ENCODE data around the gene TRIM2. TPM values are rescaled to one million over a fixed set of nuclear protein-coding genes. Genes with fewer than 3 reads are reported as not detected.
A peak's percentile ranks its signal among the peaks of the same experiment; 100 is the strongest.

TRIM2 gene
- total RNA-seq, 2 donors from 2014 or later: 31.3 to 42.0 TPM

DNA sequence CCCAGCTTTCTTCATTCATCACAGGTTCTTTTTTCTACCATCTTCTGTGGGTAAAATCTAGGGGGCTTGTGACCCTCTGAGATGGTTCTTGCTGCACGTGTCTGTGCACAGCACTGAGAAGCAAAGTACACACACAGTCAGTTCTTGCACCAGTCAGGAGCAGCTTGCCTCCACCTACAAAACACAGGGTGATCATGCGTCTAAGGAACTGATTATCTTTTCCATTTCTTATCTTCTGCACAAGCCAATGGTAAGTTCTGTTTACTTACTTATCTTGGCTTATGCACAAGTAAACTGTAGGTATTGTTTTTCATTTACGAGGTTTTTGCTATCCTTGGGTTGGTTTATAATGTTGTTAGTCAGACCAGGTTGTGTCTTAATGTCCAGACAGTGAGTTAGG is 40.7 kb downstream of the TRIM2 start:
- Histone ChIP-seq H3K4me3 (no peak overlapping the region), H3K27me3 (no peaks in the 10 kb centered on the region), H3K36me3 (replicated peaks in 1 of 2; ENCODE audit: insufficient read depth in 1 of 2, low read depth in 2 of 2) (no peaks in the 10 kb centered on the region), H3K4me1 (peaks cover 62% of the 10 kb centered on the region), H3K9me3 (no peaks in the 10 kb centered on the region), H3K27ac (peak overlapping the region in 2 of 4 donors; percentile 35 to 50)
- TF ChIP-seq POLR2A (IDR thresholded peaks at IDR 0.05): no peak
- no peak for TF ChIP-seq CTCF (IDR thresholded peaks at IDR 0.05)
- 32 to 34% methylated on average over 3 of the region's 3 CpGs for WGBS, 2 donors
- ATAC-seq (no peak), DNase-seq (peak in 1 of 4 donors; percentile 37)
- intact Hi-C loops (cut with DNase I): no loop called here

DNA sequence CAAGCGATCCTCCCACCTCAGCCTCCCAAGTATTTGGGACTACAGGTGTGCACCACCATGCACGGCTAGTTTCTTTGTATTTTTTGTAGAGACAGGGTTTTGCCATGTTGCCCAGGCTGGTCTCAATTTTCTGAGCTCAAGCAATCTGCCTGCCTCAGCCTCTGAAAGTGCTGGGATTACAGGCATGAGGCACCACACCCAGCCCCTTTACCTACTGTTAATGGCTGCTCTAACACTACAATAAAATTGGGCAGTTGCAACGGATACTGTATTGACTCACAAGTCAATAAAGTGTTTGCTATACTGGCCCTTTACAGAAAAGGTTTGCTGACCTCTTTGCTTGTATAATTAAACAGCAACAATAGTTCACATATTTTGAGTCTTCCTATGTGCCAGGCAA is 41.5 kb downstream of the TRIM2 start:
- no peak for ATAC-seq
- Histone ChIP-seq H3K27me3 (no peaks in the 10 kb centered on the region), H3K27ac (no peak overlapping the region), H3K4me3 (no peak overlapping the region), H3K36me3 (replicated peaks in 1 of 2; ENCODE audit: insufficient read depth in 1 of 2, low read depth in 2 of 2) (no peaks in the 10 kb centered on the region), H3K4me1 (peaks cover 68% of the 10 kb centered on the region), H3K9me3 (no peaks in the 10 kb centered on the region)
- TF ChIP-seq CTCF (IDR thresholded peaks at IDR 0.05) (no peak), POLR2A (IDR thresholded peaks at IDR 0.05) (no peak)
- WGBS, 2 donors: 74 to 83% methylated on average over 3 of the region's 3 CpGs
- intact Hi-C loops (cut with DNase I): no loop called here
- DNase-seq: no peak

GRCh38 chr4:153246446-153247115 is 42.3 kb downstream of the TRIM2 start:
- 63 to 78% methylated on average over 7 of the region's 7 CpGs for WGBS, 2 donors
- ATAC-seq (no peak), DNase-seq (no peak)
- no peak overlapping the region for H3K4me3 ChIP-seq
- no peak overlapping the region for H3K27ac ChIP-seq
- H3K27me3 ChIP-seq: no peaks in the 10 kb centered on the region
- H3K36me3 ChIP-seq (replicated peaks in 1 of 2; ENCODE audit: insufficient read depth in 1 of 2, low read depth in 2 of 2): no peaks in the 10 kb centered on the region
- H3K4me1 ChIP-seq: peaks cover 61% of the 10 kb centered on the region
- intact Hi-C loops (cut with DNase I): no loop called here
- no peaks in the 10 kb centered on the region for H3K9me3 ChIP-seq
- no peak for TF ChIP-seq POLR2A (IDR thresholded peaks at IDR 0.05)
- TF ChIP-seq CTCF (IDR thresholded peaks at IDR 0.05): no peak

DNA sequence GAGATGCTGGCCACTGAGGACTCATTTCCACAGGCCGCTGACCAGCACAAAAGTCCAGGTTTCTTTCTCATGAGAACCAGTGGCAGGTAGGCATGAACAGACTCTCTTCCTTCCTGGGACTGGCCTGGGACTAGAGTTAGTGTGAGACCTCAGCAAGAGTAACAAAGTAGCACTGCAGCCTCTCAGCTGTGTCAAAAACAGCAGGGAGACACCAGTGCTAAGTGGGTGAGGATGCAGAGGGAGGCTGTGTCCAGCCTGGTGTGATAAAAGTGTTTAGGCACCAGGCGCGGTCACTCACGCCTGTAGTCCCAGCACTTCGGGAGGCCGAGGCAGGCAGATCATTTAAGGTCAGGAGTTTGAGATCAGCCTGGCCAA is 42.9 kb downstream of the TRIM2 start:
- intact Hi-C loops (cut with DNase I): no loop called here
- H3K27me3 ChIP-seq: no peaks in the 10 kb centered on the region
- no peak overlapping the region for H3K4me3 ChIP-seq
- no peak overlapping the region for H3K27ac ChIP-seq
- DNase-seq (no peak), ATAC-seq (no peak)
- no peak for TF ChIP-seq CTCF (IDR thresholded peaks at IDR 0.05)
- TF ChIP-seq POLR2A (IDR thresholded peaks at IDR 0.05): no peak
- 83 to 88% methylated on average over 6 of the region's 6 CpGs for WGBS, 2 donors
- no peaks in the 10 kb centered on the region for H3K9me3 ChIP-seq
- H3K4me1 ChIP-seq: peaks cover 56% of the 10 kb centered on the region
- H3K36me3 ChIP-seq (replicated peaks in 1 of 2; ENCODE audit: insufficient read depth in 1 of 2, low read depth in 2 of 2): no peaks in the 10 kb centered on the region

DNA sequence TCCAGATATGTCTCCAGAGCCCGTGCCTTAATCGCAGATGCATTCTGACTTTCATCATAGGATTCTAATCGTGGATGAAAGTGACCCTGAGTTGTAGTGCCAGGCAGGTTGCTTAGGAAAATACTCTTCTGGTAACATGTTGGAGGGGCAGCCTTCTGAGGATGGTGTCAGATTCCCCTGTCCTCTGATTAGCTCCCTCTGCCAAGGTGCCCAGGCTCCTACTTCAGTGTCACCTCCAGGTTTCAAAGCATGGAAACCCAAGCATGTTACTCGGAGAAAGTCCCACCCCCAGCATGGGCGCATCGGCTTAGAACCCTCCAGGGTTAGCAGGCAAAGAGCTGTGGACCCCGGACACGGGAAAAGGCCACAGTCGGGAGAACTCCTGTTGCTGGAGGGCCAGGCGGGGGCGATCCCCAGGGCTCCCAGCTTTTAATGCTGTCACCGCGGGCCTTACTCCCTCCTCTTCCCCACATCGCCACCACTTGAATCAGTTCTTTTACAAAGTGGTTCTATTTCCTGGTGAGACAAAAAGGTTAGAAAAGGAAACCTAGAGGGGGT is 44.5 kb downstream of the TRIM2 start:
- ATAC-seq (no peak), DNase-seq (peak in 1 of 4 donors; percentile 27)
- Histone ChIP-seq H3K9me3 (no peaks in the 10 kb centered on the region), H3K27me3 (no peaks in the 10 kb centered on the region), H3K4me1 (peaks cover 39% of the 10 kb centered on the region), H3K36me3 (replicated peaks in 1 of 2; ENCODE audit: insufficient read depth in 1 of 2, low read depth in 2 of 2) (no peaks in the 10 kb centered on the region), H3K4me3 (peak overlapping the region; percentile 2 to 30), H3K27ac (peak overlapping the region; percentile 63 to 81 (median 75))
- TF ChIP-seq CTCF (IDR thresholded peaks at IDR 0.05) (no peak), POLR2A (IDR thresholded peaks at IDR 0.05) (no peak)
- 11 to 34% methylated on average over 4 to 14 of the region's 14 CpGs for WGBS, 2 donors
- intact Hi-C loops (cut with DNase I): no loop called here

Data from body of pancreas (tissue), 4 donors.